Activated CD4-positive, alpha-beta T cell treated with anti-CD3 and anti-CD28 coated beads, Interleukin-2, amount 50 U/mL, for 48 hours (primary cell): Measurements from ENCODE around the gene PKD1L1.

Experiments used
- DNase-seq, 2 experiments: peaks; one replicate each; pipeline ENCODE4 v3.0.0-alpha.2; 2020

The PKD1L1 gene

GRCh38 chr7:47726047-47726726, 222.1 kb downstream of the PKD1L1 start:
- no peak for DNase-seq

GRCh38 chr7:47725031-47725780, 223.1 kb downstream of the PKD1L1 start:
- DNase-seq = no peak
